22Rv1 (cell line): ENCODE data around the gene CALHM3.

ENCODE experiments used
- H3K27ac ChIP-seq: fragments of 450-650 bp; 2 replicates; pipeline ENCODE4 v1.5.1; 2017
- CTCF ChIP-seq: fragments of 450-650 bp; IDR thresholded peaks from 2 replicates; pipeline ENCODE4 v1.5.1; 2017; ENCODE audit warnings: mild to moderate bottlenecking
- ZFX ChIP-seq: fragments of 450-650 bp; IDR thresholded peaks from 2 replicates; pipeline ENCODE4 v1.6.1; 2017; ENCODE audit warnings: antibody characterized with exemption, borderline replicate concordance

The CALHM3 gene

GRCh38 chr10:103499881-103500280, 20.8 kb upstream of the CALHM3 start:
- TF ChIP-seq CTCF (no peak), ZFX (no peak)
- H3K27ac ChIP-seq: no peak overlapping the region

- no peak for TF ChIP-seq CTCF
- TF ChIP-seq ZFX: no peak
Observed at GRCh38 chr10:103498936-103499638, 20.0 kb upstream of the CALHM3 start.

GRCh38 chr10:103497161-103497915, 18.3 kb upstream of the CALHM3 start:
- no peak for TF ChIP-seq CTCF
- TF ChIP-seq ZFX: no peak
- no peak overlapping the region for H3K27ac ChIP-seq

More at GRCh38 chr10:103498936-103499638, 20.0 kb upstream of the CALHM3 start:
- H3K27ac ChIP-seq: no peak overlapping the region

GRCh38 chr10:103495321-103495720, 16.3 kb upstream of the CALHM3 start:
- no peak overlapping the region for H3K27ac ChIP-seq
- TF ChIP-seq CTCF (no peak), ZFX (no peak)

- no peak overlapping the region for H3K27ac ChIP-seq
- no peak for TF ChIP-seq CTCF
- no peak for TF ChIP-seq ZFX
Observed at GRCh38 chr10:103493916-103494877, 15.2 kb upstream of the CALHM3 start.

GRCh38 chr10:103493362-103493915, 14.4 kb upstream of the CALHM3 start, which contains the start of gene NEURL1:
TSS of gene NEURL1 (plus strand) at chr10:103493705. CDS start at chr10:103494388, 683 bp downstream.
- TF ChIP-seq CTCF (no peak), ZFX (no peak)
- H3K27ac ChIP-seq: no peak within 1 kb of the TSS
